ENCODE data around the gene ARHGAP30.

DNA sequence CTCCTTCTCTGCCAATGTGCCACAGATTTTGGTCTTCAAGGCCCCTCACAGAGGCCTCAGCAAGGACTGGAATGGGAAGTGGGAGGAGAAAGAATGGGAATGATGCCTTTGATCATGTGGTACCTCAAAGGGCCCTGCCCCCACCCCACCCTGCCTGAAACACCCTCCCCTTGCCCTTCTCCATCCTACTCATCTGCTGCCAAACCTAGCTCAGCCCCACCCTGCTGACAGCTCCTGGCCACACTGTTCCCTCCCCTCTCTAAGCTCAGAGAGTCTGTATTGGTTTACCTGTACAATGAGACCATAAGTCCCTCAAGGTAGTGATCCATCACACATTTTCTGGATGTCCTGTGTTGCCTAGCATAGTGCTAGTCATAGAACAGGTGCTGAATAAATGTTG, 6.7 kb upstream of the ARHGAP30 start:
- TF ChIP-seq EZH2phosphoT487 (IDR thresholded peaks at IDR 0.05; ENCODE audit: insufficient read depth, low read depth) (no peak), EZH2 (IDR thresholded peaks at IDR 0.05; ENCODE audit: insufficient read depth, poor library complexity, severe bottlenecking) (no peak)
